OCI-LY1 (cell line): ENCODE data around the gene CDK5RAP2.

ENCODE experiments used
- H2AFZ ChIP-seq: fragments of 200-600 bp; sonication (generic), shearing (Covaris generic); 2 replicates; pipeline ENCODE4 v1.6.0; 2014; ENCODE audit warnings: antibody characterized with exemption, mild to moderate bottlenecking, low read length
- H3F3A ChIP-seq: fragments of 200-600 bp; sonication (generic), shearing (Covaris generic); 2 replicates; pipeline ENCODE4 v1.6.0; 2014; ENCODE audit warnings: mild to moderate bottlenecking, antibody characterized with exemption, low read length, moderate library complexity; ENCODE audit not compliant: insufficient read depth
- H3K27ac ChIP-seq: fragments of 200-600 bp; sonication (generic); 2 replicates; pipeline ENCODE4 v1.5.1; 2014; ENCODE audit warnings: low read length, mixed run types, mild to moderate bottlenecking, low read depth; ENCODE audit not compliant: poor library complexity, severe bottlenecking
- H3K27me3 ChIP-seq: fragments of 200-600 bp; sonication (generic); 2 replicates; pipeline ENCODE4 v1.6.0; 2014; ENCODE audit warnings: antibody characterized with exemption, mild to moderate bottlenecking, low read length, moderate library complexity; ENCODE audit not compliant: insufficient read depth
- H3K36me3 ChIP-seq: fragments of 200-600 bp; sonication (generic); 2 replicates; pipeline ENCODE4 v1.6.1; 2014; ENCODE audit warnings: mild to moderate bottlenecking, antibody characterized with exemption, low read length, moderate library complexity, mixed read lengths; ENCODE audit not compliant: insufficient read depth
- H3K4me1 ChIP-seq: fragments of 200-600 bp; sonication (generic); 2 replicates; pipeline ENCODE4 v1.5.1; 2014; ENCODE audit warnings: mild to moderate bottlenecking, low read length, moderate library complexity; ENCODE audit not compliant: insufficient read depth, severe bottlenecking
- H3K4me2 ChIP-seq: fragments of 200-600 bp; sonication (generic), shearing (Covaris generic); 2 replicates; pipeline ENCODE4 v1.6.1; 2014; ENCODE audit warnings: low read length
- H3K4me3 ChIP-seq: fragments of 200-600 bp; sonication (generic); 2 replicates; pipeline ENCODE4 v1.5.1; 2014; ENCODE audit warnings: low read length, low read depth, mild to moderate bottlenecking, mixed read lengths; ENCODE audit not compliant: poor library complexity, severe bottlenecking
- H3K79me2 ChIP-seq: fragments of 200-600 bp; shearing (Covaris generic); 2 replicates; pipeline ENCODE4 v1.6.1; 2016; ENCODE audit warnings: mixed run types, low read length, mixed read lengths; ENCODE audit not compliant: insufficient read depth
- H3K9ac ChIP-seq: fragments of 200-600 bp; sonication (generic), shearing (Covaris generic); 2 replicates; pipeline ENCODE4 v1.6.1; 2014; ENCODE audit warnings: mild to moderate bottlenecking, low read length, mixed read lengths
- H3K9me2 ChIP-seq: fragments of 200-600 bp; sonication (generic), shearing (Covaris generic); 2 replicates; pipeline ENCODE4 v1.6.1; 2014; ENCODE audit warnings: low read depth, mild to moderate bottlenecking, low read length, mixed read lengths
- H3K9me3 ChIP-seq: fragments of 200-600 bp; shearing (Covaris generic); 2 replicates; pipeline ENCODE4 v1.6.1; 2014; ENCODE audit warnings: low read length, mixed read lengths
- H4K20me1 ChIP-seq: fragments of 200-600 bp; sonication (generic), shearing (Covaris generic); 2 replicates; pipeline ENCODE4 v1.6.0; 2016; ENCODE audit warnings: mild to moderate bottlenecking, low read length; ENCODE audit not compliant: insufficient read depth
- EZH2 ChIP-seq: fragments of 200-600 bp; sonication (generic), shearing (Covaris generic); IDR thresholded peaks from 2 replicates; pipeline ENCODE4 v1.8.0; 2017; ENCODE audit warnings: borderline replicate concordance, mixed run types, mild to moderate bottlenecking, antibody characterized with exemption, low read length, moderate library complexity, mixed read lengths
- TF ChIP-seq, protein P1 (sequence below): fragments of 200-600 bp; sonication (generic), shearing (Covaris generic); IDR thresholded peaks from 2 replicates; pipeline ENCODE4 v1.5.1; 2017; ENCODE audit warnings: mild to moderate bottlenecking, antibody characterized with exemption, low read length, moderate library complexity, mixed read lengths

The CDK5RAP2 gene

DNA sequence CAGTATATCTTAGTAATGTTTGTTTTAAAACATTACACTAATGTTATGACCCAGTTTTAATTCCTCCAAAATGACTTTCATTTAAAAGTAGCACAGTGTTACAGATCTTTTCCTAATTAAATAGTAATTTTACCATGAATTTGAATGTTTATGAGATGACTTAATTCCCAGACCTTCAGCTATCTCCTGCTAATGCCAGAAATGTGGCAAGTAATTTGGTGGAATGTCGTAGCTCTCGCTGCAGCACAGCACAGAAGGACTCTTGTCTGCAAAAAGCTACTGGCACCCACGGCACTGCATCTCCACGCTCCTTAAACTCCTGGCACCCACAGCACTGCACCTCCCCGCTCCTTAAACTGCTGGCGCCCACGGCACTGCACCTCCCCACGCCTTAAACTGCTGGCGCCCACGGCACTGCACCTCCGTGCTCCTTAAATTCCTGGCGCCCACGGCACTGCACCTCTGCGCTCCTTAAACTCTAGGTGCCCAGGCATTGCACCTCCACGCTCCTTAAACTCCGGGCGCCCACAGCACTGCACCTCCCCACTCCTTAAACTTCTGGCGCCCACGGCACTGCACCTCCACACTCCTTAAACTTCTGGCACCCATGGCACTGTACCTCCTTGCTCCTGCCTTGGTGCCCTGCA lies 163.1 kb downstream of the CDK5RAP2 start:
- no peak overlapping the region for H2AFZ ChIP-seq
- no peak overlapping the region for H3K4me3 ChIP-seq
- no peak overlapping the region for H3K27ac ChIP-seq
- no peak overlapping the region for H3K9ac ChIP-seq
- H3K9me2 ChIP-seq: no peaks in the 10 kb centered on the region
- TF ChIP-seq EZH2: no peak
- TF ChIP-seq, protein P1, sequence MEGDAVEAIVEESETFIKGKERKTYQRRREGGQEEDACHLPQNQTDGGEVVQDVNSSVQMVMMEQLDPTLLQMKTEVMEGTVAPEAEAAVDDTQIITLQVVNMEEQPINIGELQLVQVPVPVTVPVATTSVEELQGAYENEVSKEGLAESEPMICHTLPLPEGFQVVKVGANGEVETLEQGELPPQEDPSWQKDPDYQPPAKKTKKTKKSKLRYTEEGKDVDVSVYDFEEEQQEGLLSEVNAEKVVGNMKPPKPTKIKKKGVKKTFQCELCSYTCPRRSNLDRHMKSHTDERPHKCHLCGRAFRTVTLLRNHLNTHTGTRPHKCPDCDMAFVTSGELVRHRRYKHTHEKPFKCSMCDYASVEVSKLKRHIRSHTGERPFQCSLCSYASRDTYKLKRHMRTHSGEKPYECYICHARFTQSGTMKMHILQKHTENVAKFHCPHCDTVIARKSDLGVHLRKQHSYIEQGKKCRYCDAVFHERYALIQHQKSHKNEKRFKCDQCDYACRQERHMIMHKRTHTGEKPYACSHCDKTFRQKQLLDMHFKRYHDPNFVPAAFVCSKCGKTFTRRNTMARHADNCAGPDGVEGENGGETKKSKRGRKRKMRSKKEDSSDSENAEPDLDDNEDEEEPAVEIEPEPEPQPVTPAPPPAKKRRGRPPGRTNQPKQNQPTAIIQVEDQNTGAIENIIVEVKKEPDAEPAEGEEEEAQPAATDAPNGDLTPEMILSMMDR: no peak
- no peaks in the 10 kb centered on the region for H3K9me3 ChIP-seq
- no peaks in the 10 kb centered on the region for H3K79me2 ChIP-seq
- no peaks in the 10 kb centered on the region for H3K4me1 ChIP-seq
- H3K36me3 ChIP-seq: peaks cover 69% of the 10 kb centered on the region
- H4K20me1 ChIP-seq: no peaks in the 10 kb centered on the region
- no peaks in the 10 kb centered on the region for H3K27me3 ChIP-seq
- no peaks in the 10 kb centered on the region for H3F3A ChIP-seq
- H3K4me2 ChIP-seq: no peak overlapping the region

DNA sequence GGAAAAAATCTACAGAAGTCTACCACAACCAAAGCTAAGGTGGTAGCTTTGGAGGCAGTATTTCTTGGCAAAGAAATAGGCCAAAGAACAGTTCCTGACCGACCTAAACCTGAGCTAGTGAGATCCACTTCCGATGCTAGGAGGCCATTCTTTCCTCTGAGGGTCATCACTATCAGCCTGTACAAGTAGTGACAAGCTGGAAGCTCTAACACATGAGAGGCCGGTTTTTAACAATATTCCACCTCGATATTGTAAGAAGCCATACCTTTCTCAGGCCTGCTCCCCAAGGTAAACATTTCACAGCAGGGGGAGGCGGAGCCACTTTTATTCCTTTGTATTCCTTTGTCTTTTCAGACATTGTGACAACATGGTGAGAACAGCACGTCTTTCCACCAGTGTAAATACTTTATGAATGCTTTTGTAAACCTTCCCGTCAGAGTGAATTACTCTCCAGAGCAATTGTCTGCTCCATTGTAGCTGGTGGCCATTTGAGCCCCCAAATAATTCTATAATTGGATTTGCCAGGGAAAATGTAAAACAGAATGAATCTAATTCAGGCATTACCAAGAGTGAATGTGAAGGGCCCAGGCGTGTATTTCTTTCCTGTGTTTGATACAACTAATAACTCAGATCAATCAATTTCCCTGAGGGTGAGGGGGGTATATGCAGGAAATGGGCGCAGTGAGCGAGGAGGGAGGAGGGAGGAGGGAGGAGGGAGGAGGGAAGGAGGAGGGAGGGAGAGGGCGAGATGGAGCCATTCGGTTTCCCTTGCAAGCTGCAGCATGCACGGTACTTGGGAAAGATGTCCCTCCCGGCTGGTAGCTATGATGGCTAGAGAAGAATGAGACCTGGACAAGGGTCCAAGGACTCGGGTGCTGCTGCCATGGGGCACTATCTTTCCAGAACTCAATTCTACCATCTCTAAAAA lies 166.6 kb downstream of the CDK5RAP2 start:
- no peak overlapping the region for H2AFZ ChIP-seq
- no peaks in the 10 kb centered on the region for H3K9me3 ChIP-seq
- no peaks in the 10 kb centered on the region for H3K9me2 ChIP-seq
- H3K9ac ChIP-seq: no peak overlapping the region
- no peaks in the 10 kb centered on the region for H3K79me2 ChIP-seq
- peaks cover 71% of the 10 kb centered on the region for H3K36me3 ChIP-seq
- no peaks in the 10 kb centered on the region for H3K27me3 ChIP-seq
- no peak overlapping the region for H3K4me3 ChIP-seq
- no peaks in the 10 kb centered on the region for H3K4me1 ChIP-seq
- TF ChIP-seq, protein P1: no peak
- TF ChIP-seq EZH2: no peak
- no peaks in the 10 kb centered on the region for H3F3A ChIP-seq
- no peak overlapping the region for H3K27ac ChIP-seq
- no peaks in the 10 kb centered on the region for H4K20me1 ChIP-seq
- no peak overlapping the region for H3K4me2 ChIP-seq

DNA sequence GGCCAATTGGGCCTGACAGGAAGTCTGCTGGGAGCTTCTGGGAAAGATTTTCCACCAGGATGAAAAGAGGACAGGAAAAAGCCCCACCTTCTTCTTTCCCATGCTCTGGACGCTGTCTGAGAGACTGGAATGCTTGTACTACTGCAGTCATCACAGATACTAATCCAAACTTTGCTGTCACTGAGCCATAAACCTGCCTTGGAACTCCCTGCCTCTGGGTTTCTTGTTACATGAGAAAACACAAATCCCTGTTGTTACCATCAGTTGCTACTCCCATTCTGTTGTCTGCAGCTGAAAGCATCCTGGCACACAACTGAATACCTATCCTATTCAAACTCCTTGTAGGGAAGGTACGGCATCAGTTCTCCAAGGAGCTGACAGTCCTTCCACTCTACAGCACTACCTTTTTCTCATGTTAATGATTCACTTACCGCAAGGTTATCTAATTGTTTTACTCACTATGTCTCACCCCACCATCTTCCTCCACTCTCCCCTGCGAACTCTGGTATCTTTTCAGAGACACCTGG lies 167.5 kb downstream of the CDK5RAP2 start:
- no peaks in the 10 kb centered on the region for H3F3A ChIP-seq
- no peak overlapping the region for H3K4me3 ChIP-seq
- H3K36me3 ChIP-seq: peaks cover 73% of the 10 kb centered on the region
- no peak overlapping the region for H3K4me2 ChIP-seq
- no peak overlapping the region for H3K9ac ChIP-seq
- no peak overlapping the region for H2AFZ ChIP-seq
- H3K27me3 ChIP-seq: no peaks in the 10 kb centered on the region
- no peaks in the 10 kb centered on the region for H4K20me1 ChIP-seq
- H3K79me2 ChIP-seq: no peaks in the 10 kb centered on the region
- H3K9me3 ChIP-seq: no peaks in the 10 kb centered on the region
- TF ChIP-seq, protein P1: no peak
- no peak for TF ChIP-seq EZH2
- no peaks in the 10 kb centered on the region for H3K4me1 ChIP-seq
- H3K9me2 ChIP-seq: no peaks in the 10 kb centered on the region
- no peak overlapping the region for H3K27ac ChIP-seq
